22Rv1 (cell line): Measurements from ENCODE around the gene TAS2R60.

Experiments used
- CTCF ChIP-seq: fragments of 450-650 bp; IDR thresholded peaks from 2 replicates; pipeline ENCODE4 v1.5.1; 2017; ENCODE audit warnings: mild to moderate bottlenecking
- ZFX ChIP-seq: fragments of 450-650 bp; IDR thresholded peaks from 2 replicates; pipeline ENCODE4 v1.6.1; 2017; ENCODE audit warnings: antibody characterized with exemption, borderline replicate concordance

- TF ChIP-seq CTCF: no peak
- TF ChIP-seq ZFX: no peak
Measured at GRCh38 chr7:143492043-143492471, 48.8 kb downstream of the TAS2R60 start.
